H9 (cell line): ENCODE data around the gene SOD3. TPM values are rescaled to one million over a fixed set of nuclear protein-coding genes. Genes with fewer than 3 reads are reported as not detected.

ENCODE experiments used
- DNase-seq: peaks from one replicate; pipeline ENCODE4 v3.0.0-alpha.2; 2017
- H2AFZ ChIP-seq: one replicate; pipeline ENCODE4 v1.6.1; 2013; ENCODE audit warnings: mild to moderate bottlenecking, low read length, control low read depth, moderate library complexity
- H2AK5ac ChIP-seq: 2 replicates; pipeline ENCODE4 v1.6.1; 2013; ENCODE audit warnings: low read length, control low read depth, mixed read lengths; ENCODE audit not compliant: insufficient read length
- H2BK120ac ChIP-seq: one replicate; pipeline ENCODE4 v1.6.1; 2013; ENCODE audit warnings: low read depth, mild to moderate bottlenecking, low read length, control low read depth, inconsistent platforms; ENCODE audit not compliant: poor library complexity, severe bottlenecking
- H2BK12ac ChIP-seq: 2 replicates; pipeline ENCODE4 v1.6.1; 2013; ENCODE audit warnings: low read length, control low read depth, mixed read lengths, low read depth; ENCODE audit not compliant: insufficient read length
- H2BK15ac ChIP-seq: 2 replicates; pipeline ENCODE4 v1.6.1; 2013; ENCODE audit warnings: low read depth, low read length, control low read depth
- H2BK20ac ChIP-seq: one replicate; pipeline ENCODE4 v1.6.1; 2013; ENCODE audit warnings: low read depth, mild to moderate bottlenecking, low read length, control low read depth, inconsistent platforms; ENCODE audit not compliant: poor library complexity, severe bottlenecking
- H2BK5ac ChIP-seq: 2 replicates; pipeline ENCODE4 v1.6.1; 2013; ENCODE audit warnings: low read length, control low read depth, mixed read lengths; ENCODE audit not compliant: insufficient read length
- H3K14ac ChIP-seq: 2 replicates; pipeline ENCODE4 v1.6.1; 2013; ENCODE audit warnings: low read length, control low read depth; ENCODE audit not compliant: insufficient read depth
- H3K18ac ChIP-seq: 2 replicates; pipeline ENCODE4 v1.6.1; 2013; ENCODE audit warnings: low read depth, mild to moderate bottlenecking, mixed read lengths, low read length, control low read depth; ENCODE audit not compliant: insufficient read length
- H3K23ac ChIP-seq: 2 replicates; pipeline ENCODE4 v1.6.1; 2013; ENCODE audit warnings: low read length, control low read depth, mixed read lengths, low read depth; ENCODE audit not compliant: insufficient read length
- H3K23me2 ChIP-seq: 2 replicates; pipeline ENCODE4 v1.6.1; 2013; ENCODE audit warnings: low read depth, mild to moderate bottlenecking, mixed read lengths, low read length, control low read depth; ENCODE audit not compliant: insufficient read length, poor library complexity, severe bottlenecking
- H3K27ac ChIP-seq: 2 replicates; pipeline ENCODE4 v1.5.1; 2013; ENCODE audit warnings: low read length, control low read depth, mixed read lengths, low read depth; ENCODE audit not compliant: insufficient read length
- H3K27me3 ChIP-seq: 2 replicates; pipeline ENCODE4 v1.6.1; 2013; ENCODE audit warnings: low read length, control low read depth, inconsistent platforms; ENCODE audit not compliant: insufficient read depth
- H3K4ac ChIP-seq: 2 replicates; pipeline ENCODE4 v1.6.1; 2013; ENCODE audit warnings: low read depth, mild to moderate bottlenecking, control low read depth, inconsistent platforms, low read length, moderate library complexity
- H3K4me1 ChIP-seq: 2 replicates; pipeline ENCODE4 v1.6.1; 2013; ENCODE audit warnings: low read length, control low read depth, inconsistent platforms; ENCODE audit not compliant: insufficient read depth
- H3K4me2 ChIP-seq: 2 replicates; pipeline ENCODE4 v1.6.1; 2013; ENCODE audit warnings: low read length, control low read depth, mixed read lengths; ENCODE audit not compliant: insufficient read length, insufficient read depth
- H3K56ac ChIP-seq: 2 replicates; pipeline ENCODE4 v1.6.1; 2013; ENCODE audit warnings: low read depth, mild to moderate bottlenecking, mixed read lengths, low read length, control low read depth; ENCODE audit not compliant: insufficient read length
- H3K79me1 ChIP-seq: 2 replicates; pipeline ENCODE4 v1.6.1; 2013; ENCODE audit warnings: low read depth, mild to moderate bottlenecking, moderate library complexity, low read length, control low read depth, inconsistent platforms; ENCODE audit not compliant: insufficient read depth, poor library complexity, severe bottlenecking
- H3K79me2 ChIP-seq: 2 replicates; pipeline ENCODE4 v1.6.1; 2013; ENCODE audit warnings: low read length, control low read depth, inconsistent platforms; ENCODE audit not compliant: insufficient read depth
- H3K9ac ChIP-seq: 2 replicates; pipeline ENCODE4 v1.6.1; 2013; ENCODE audit warnings: low read length, control low read depth, mixed read lengths; ENCODE audit not compliant: insufficient read length; ENCODE audit errors: extremely low read depth
- H3K9me3 ChIP-seq: one replicate; pipeline ENCODE4 v1.6.1; 2013; ENCODE audit warnings: low read depth, low read length, inconsistent platforms; ENCODE audit not compliant: control insufficient read depth
- H3T11ph ChIP-seq: one replicate; pipeline ENCODE4 v1.6.1; 2013; ENCODE audit warnings: mild to moderate bottlenecking, low read length, control low read depth, inconsistent platforms
- H4K20me1 ChIP-seq: one replicate; pipeline ENCODE4 v1.6.1; 2013; ENCODE audit not compliant: control insufficient read depth, insufficient read length, insufficient read depth
- H4K5ac ChIP-seq: 2 replicates; pipeline ENCODE4 v1.6.1; 2013; ENCODE audit warnings: low read depth, mild to moderate bottlenecking, mixed read lengths, low read length, control low read depth; ENCODE audit not compliant: insufficient read length
- H4K8ac ChIP-seq: replicated peaks from 2 replicates; pipeline ENCODE4 v1.6.1; 2013; ENCODE audit warnings: low read length, control low read depth, mixed read lengths, low read depth; ENCODE audit not compliant: insufficient read length
- H4K91ac ChIP-seq: 2 replicates; pipeline ENCODE4 v1.6.1; 2013; ENCODE audit warnings: low read depth, mild to moderate bottlenecking, moderate library complexity, mixed read lengths, low read length, control low read depth; ENCODE audit not compliant: insufficient read length
- H3K27ac Mint-ChIP-seq, 3 experiments: 2 replicates in 2 of 3; 3 replicates in 1 of 3; pipeline ENCODE4 v1.8.0; 2020 to 2021; ENCODE audit warnings: mixed read lengths in 3 of 3, mild to moderate bottlenecking in 1 of 3, moderate library complexity in 1 of 3
- H3K27me3 Mint-ChIP-seq: 2 replicates; pipeline ENCODE4 v1.8.0; 2021; ENCODE audit warnings: low read depth, mild to moderate bottlenecking, moderate library complexity, mixed read lengths
- H3K36me3 Mint-ChIP-seq, 3 experiments: 2 replicates in 2 of 3; 3 replicates in 1 of 3; pipeline ENCODE4 v1.8.0; 2020 to 2021; ENCODE audit warnings: low read depth in 3 of 3, mixed read lengths in 3 of 3; ENCODE audit not compliant: insufficient read depth in 1 of 3
- H3K4me1 Mint-ChIP-seq, 2 experiments: 2 replicates each; pipeline ENCODE4 v1.8.0; 2020; ENCODE audit warnings: mixed read lengths in 2 of 2
- H3K4me3 Mint-ChIP-seq, 2 experiments: 2 replicates in 1 of 2; 3 replicates in 1 of 2; pipeline ENCODE4 v1.8.0; 2020 to 2021; ENCODE audit warnings: mild to moderate bottlenecking in 2 of 2, mixed read lengths in 2 of 2, moderate library complexity in 1 of 2
- H3K9me3 Mint-ChIP-seq, 2 experiments: 2 replicates in 1 of 2; 3 replicates in 1 of 2; pipeline ENCODE4 v1.8.0; 2020; ENCODE audit warnings: mild to moderate bottlenecking in 2 of 2, mixed read lengths in 2 of 2, moderate library complexity in 1 of 2
- WGBS: extraction: QIAGEN DNeasy Blood & Tissue Kit; methylation state at CpG from one replicate; pipeline ENCODE4 v1.1.7; 2013; ENCODE audit warnings: missing lambda C conversion rate, low lambda C conversion rate, mixed read lengths; ENCODE audit not compliant: insufficient read length; ENCODE audit errors: extremely low coverage; 5-methylcytosine and 5-hydroxymethylcytosine counted together
- total RNA-seq: library from RNA; stranded (reverse); gene quantifications from 2 replicates; pipeline ENCODE4 v1.2.1, GENCODE V29; 2021
- TF ChIP-seq, protein P1 (sequence below): fragments of 200-600 bp; sonication (generic); conservative IDR thresholded peaks from 3 replicates; pipeline ENCODE4 v1.8.0; 2021; ENCODE audit warnings: antibody characterized with exemption, mild to moderate bottlenecking

Gene SOD3
- total RNA-seq, 1 experiment from 2014 or later = 3.3 TPM

GRCh38 chr4:24806206-24806990 lies 11.0 kb downstream of the SOD3 start:
- Histone ChIP-seq H3K9ac (no peak overlapping the region), H3K4me1 (peaks cover 3% of the 10 kb centered on the region; the same call in 1 of the 2 replicates), H3K23ac (no peak overlapping the region), H2AK5ac (no peak overlapping the region), H3K79me1 (no peaks in the 10 kb centered on the region), H3K56ac (no peak overlapping the region), H3K18ac (no peak overlapping the region), H4K20me1 (no peaks in the 10 kb centered on the region), H4K8ac (no peak overlapping the region), H4K5ac (no peak overlapping the region), H3K27me3 (no peaks in the 10 kb centered on the region), H3K9me3 (no peaks in the 10 kb centered on the region), H3K23me2 (no peaks in the 10 kb centered on the region), H3K4ac (no peak overlapping the region), H2BK12ac (no peak overlapping the region), H2BK15ac (no peak overlapping the region), H2BK120ac (no peak overlapping the region), H2BK5ac (no peak overlapping the region), H3K79me2 (no peaks in the 10 kb centered on the region), H2BK20ac (no peak overlapping the region), H3K14ac (no peak overlapping the region), H3K4me2 (no peak overlapping the region), H3K27ac (no peak overlapping the region), H2AFZ (no peak overlapping the region), H4K91ac (no peak overlapping the region), H3T11ph (no peak overlapping the region)
- Mint-ChIP-seq H3K36me3 (peaks cover 0 to 7% (median 0%) of the 10 kb centered on the region in 3 experiments; a peak in 1 of 7 replicates), H3K4me3 (no peak overlapping the region), H3K27ac (peak overlapping the region in 1 of 3 experiments; percentile 27; a peak in 1 of 7 replicates), H3K9me3 (no peaks in the 10 kb centered on the region), H3K4me1 (peaks cover 31 to 43% of the 10 kb centered on the region in 2 experiments), H3K27me3 (peaks cover 19% of the 10 kb centered on the region)
- no peak for DNase-seq
- TF ChIP-seq, protein P1, sequence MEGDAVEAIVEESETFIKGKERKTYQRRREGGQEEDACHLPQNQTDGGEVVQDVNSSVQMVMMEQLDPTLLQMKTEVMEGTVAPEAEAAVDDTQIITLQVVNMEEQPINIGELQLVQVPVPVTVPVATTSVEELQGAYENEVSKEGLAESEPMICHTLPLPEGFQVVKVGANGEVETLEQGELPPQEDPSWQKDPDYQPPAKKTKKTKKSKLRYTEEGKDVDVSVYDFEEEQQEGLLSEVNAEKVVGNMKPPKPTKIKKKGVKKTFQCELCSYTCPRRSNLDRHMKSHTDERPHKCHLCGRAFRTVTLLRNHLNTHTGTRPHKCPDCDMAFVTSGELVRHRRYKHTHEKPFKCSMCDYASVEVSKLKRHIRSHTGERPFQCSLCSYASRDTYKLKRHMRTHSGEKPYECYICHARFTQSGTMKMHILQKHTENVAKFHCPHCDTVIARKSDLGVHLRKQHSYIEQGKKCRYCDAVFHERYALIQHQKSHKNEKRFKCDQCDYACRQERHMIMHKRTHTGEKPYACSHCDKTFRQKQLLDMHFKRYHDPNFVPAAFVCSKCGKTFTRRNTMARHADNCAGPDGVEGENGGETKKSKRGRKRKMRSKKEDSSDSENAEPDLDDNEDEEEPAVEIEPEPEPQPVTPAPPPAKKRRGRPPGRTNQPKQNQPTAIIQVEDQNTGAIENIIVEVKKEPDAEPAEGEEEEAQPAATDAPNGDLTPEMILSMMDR = no peak
- WGBS = no CpG with 5 or more reads among the region's 11 CpGs
